Brain microvascular endothelial cell (primary cell): ENCODE results near the gene ADAM10.

Experiments used
- DNase-seq: peaks from one replicate; pipeline ENCODE4 v3.0.0-alpha.2; 2020
- H3K27ac ChIP-seq: fragments of 250-450 bp; sonication (Bioruptor Pico); 2 replicates; pipeline ENCODE4 v1.5.1; 2020; ENCODE audit warnings: mild to moderate bottlenecking, moderate library complexity
- H3K27me3 ChIP-seq: fragments of 250-450 bp; sonication (Bioruptor Pico); replicated peaks from 2 replicates; pipeline ENCODE4 v1.5.1; 2020; ENCODE audit warnings: mild to moderate bottlenecking
- H3K36me3 ChIP-seq: fragments of 250-450 bp; sonication (Bioruptor Pico); replicated peaks from 2 replicates; pipeline ENCODE4 v1.5.1; 2020; ENCODE audit warnings: mild to moderate bottlenecking
- H3K4me3 ChIP-seq: 2 replicates; pipeline ENCODE4 v1.5.1; 2011; ENCODE audit warnings: low read depth, mild to moderate bottlenecking, control low read depth, low read length, moderate library complexity
- in situ Hi-C: cut with HindIII; loops from 2 replicates; pipeline ENCODE4 v1.10.0; 2017; ENCODE audit warnings: low sequenced_read_pairs, low pct_ligation_motif_present
- TF ChIP-seq, protein P1 (sequence below): IDR thresholded peaks from 2 replicates; pipeline ENCODE4 v1.5.1; 2011; ENCODE audit warnings: low read depth, mild to moderate bottlenecking, moderate library complexity, low read length, control low read depth, inconsistent platforms; ENCODE audit errors: missing control alignments

ADAM10 gene

DNA sequence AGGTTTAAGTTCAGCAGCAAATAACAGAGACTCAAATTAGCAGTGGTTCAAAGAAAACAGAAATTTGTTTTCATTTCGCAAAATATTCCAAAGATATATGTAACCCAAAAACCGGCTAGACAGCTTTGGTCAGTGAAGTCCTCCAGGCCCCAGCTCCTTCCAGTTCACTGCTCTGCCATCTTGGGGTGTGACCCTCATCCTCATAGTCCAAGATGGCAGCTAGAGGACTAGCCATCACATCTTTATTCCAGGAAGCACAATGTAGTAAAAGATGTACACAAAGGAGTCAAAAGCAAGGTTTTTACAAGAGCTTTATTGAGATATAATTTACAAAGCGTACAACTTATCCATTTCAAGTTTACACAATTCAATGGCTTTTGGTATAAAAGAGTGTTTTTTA, 210.6 kb downstream of the ADAM10 start:
- Histone ChIP-seq H3K27me3 (no peaks in the 10 kb centered on the region), H3K36me3 (no peaks in the 10 kb centered on the region), H3K27ac (no peak overlapping the region), H3K4me3 (no peak overlapping the region)
- TF ChIP-seq, protein P1, sequence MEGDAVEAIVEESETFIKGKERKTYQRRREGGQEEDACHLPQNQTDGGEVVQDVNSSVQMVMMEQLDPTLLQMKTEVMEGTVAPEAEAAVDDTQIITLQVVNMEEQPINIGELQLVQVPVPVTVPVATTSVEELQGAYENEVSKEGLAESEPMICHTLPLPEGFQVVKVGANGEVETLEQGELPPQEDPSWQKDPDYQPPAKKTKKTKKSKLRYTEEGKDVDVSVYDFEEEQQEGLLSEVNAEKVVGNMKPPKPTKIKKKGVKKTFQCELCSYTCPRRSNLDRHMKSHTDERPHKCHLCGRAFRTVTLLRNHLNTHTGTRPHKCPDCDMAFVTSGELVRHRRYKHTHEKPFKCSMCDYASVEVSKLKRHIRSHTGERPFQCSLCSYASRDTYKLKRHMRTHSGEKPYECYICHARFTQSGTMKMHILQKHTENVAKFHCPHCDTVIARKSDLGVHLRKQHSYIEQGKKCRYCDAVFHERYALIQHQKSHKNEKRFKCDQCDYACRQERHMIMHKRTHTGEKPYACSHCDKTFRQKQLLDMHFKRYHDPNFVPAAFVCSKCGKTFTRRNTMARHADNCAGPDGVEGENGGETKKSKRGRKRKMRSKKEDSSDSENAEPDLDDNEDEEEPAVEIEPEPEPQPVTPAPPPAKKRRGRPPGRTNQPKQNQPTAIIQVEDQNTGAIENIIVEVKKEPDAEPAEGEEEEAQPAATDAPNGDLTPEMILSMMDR: no peak
- in situ Hi-C loops: no loop called here
- DNase-seq: no peak
